B cell (primary cell): Measurements from ENCODE around the gene POLE.

Experiments used
- EZH2 ChIP-seq: IDR thresholded peaks from 2 replicates; pipeline ENCODE4 v1.6.1; 2012; ENCODE audit warnings: borderline replicate concordance, low read depth, mild to moderate bottlenecking, moderate library complexity, low read length; ENCODE audit not compliant: insufficient read depth, poor library complexity, severe bottlenecking
- TF ChIP-seq, protein P1 (sequence below): fragments of 200-600 bp; IDR thresholded peaks from one replicate; pipeline ENCODE4 v1.8.0; 2022; ENCODE audit warnings: antibody characterized with exemption, mild to moderate bottlenecking

DNA sequence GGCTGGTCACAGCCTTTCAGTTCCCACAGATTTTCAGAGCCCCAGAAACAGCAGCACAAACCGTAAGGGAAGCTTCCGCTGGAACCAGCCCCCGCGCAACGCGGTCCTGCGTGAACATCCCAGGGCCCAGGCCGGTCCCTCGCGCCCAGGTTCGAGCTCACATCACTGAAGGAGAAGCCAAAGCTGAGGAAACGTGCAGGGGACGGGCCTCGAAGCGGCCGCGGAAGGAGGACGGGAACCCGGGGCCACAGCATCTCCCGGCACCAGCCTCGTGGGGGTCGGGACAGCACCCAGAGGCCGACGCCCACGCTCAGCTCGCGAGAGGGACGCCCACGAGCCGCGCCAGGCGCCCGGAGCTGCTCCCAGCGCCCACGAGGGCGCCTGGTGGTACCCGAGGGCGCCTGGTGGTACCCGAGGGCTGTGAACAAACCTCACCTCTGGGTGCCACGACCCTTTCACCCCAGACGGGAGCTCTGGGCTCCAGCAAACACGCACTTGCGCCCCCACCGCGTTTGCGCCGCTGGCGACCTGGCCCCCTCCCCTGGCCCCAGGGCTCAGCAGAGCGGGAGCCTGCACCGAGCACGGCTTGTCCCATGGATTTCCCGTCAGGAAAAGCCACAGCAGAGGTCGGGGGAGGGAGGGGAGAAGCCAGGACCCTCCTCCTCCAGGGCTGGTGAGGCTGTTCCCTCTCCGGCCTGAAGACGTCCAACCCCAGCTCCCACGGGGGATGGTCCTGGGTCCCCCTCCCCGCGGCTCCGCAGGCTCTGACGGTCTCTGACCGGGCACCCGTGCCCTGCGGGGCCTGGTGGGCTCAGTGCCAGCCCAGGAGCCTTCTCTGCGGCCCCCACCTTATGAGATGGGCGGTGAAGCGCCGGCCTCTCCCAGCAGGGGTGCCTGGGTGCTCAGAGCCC lies 83.6 kb downstream of the POLE start:
- TF ChIP-seq, protein P1, sequence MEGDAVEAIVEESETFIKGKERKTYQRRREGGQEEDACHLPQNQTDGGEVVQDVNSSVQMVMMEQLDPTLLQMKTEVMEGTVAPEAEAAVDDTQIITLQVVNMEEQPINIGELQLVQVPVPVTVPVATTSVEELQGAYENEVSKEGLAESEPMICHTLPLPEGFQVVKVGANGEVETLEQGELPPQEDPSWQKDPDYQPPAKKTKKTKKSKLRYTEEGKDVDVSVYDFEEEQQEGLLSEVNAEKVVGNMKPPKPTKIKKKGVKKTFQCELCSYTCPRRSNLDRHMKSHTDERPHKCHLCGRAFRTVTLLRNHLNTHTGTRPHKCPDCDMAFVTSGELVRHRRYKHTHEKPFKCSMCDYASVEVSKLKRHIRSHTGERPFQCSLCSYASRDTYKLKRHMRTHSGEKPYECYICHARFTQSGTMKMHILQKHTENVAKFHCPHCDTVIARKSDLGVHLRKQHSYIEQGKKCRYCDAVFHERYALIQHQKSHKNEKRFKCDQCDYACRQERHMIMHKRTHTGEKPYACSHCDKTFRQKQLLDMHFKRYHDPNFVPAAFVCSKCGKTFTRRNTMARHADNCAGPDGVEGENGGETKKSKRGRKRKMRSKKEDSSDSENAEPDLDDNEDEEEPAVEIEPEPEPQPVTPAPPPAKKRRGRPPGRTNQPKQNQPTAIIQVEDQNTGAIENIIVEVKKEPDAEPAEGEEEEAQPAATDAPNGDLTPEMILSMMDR = no peak
- no peak for TF ChIP-seq EZH2
